HCT116 (cell line): ENCODE results near the gene DNM3.

Experiments used
- ATF3 ChIP-seq: IDR thresholded peaks from 2 replicates; pipeline ENCODE4 v1.6.1; 2012
- CEBPB ChIP-seq: IDR thresholded peaks from 2 replicates; pipeline ENCODE4 v1.6.1; 2012; ENCODE audit warnings: low read depth
- CTCF ChIP-seq, 3 experiments: fragments of 200-600 bp in 1 of 3; sonication (generic) in 1 of 3; IDR thresholded peaks in 2 of 3; conservative IDR thresholded peaks in 1 of 3; 2 replicates each; pipeline ENCODE4 v1.5.1; 2012 to 2017; ENCODE audit warnings: low read depth in 2 of 3, low read length in 2 of 3, antibody characterized with exemption in 1 of 3, borderline replicate concordance in 1 of 3, control low read depth in 1 of 3, mild to moderate bottlenecking in 1 of 3, mixed read lengths in 1 of 3, mixed run types in 1 of 3, moderate library complexity in 1 of 3; ENCODE audit not compliant: insufficient read depth in 1 of 3
- ELF1 ChIP-seq: IDR thresholded peaks from 2 replicates; pipeline ENCODE4 v1.6.1; 2012; ENCODE audit warnings: low read depth, borderline replicate concordance
- EZH2 ChIP-seq: fragments of 200-600 bp; sonication (generic); IDR thresholded peaks from 2 replicates; pipeline ENCODE4 v1.6.1; 2017; ENCODE audit warnings: antibody characterized with exemption, mixed run types
- EZH2phosphoT487 ChIP-seq: fragments of 200-600 bp; IDR thresholded peaks from 2 replicates; pipeline ENCODE4 v1.6.1; 2018; ENCODE audit warnings: antibody characterized with exemption, borderline replicate concordance
- MAX ChIP-seq: IDR thresholded peaks from 2 replicates; pipeline ENCODE4 v1.6.1; 2012
- POLR2A ChIP-seq: IDR thresholded peaks from 2 replicates; pipeline ENCODE4 v1.7.0; 2011; ENCODE audit warnings: borderline replicate concordance; ENCODE audit not compliant: insufficient read depth, insufficient read length; ENCODE audit errors: extremely low read depth
- POLR2AphosphoS5 ChIP-seq: IDR thresholded peaks from 2 replicates; pipeline ENCODE4 v1.6.1; 2011; ENCODE audit warnings: mild to moderate bottlenecking, low read depth, low read length, moderate library complexity
- REST ChIP-seq: IDR thresholded peaks from 2 replicates; pipeline ENCODE4 v1.6.1; 2012; ENCODE audit warnings: low read depth
- SIN3A ChIP-seq: IDR thresholded peaks from 2 replicates; pipeline ENCODE4 v1.6.1; 2012; ENCODE audit warnings: low read depth
- SP1 ChIP-seq: IDR thresholded peaks from 2 replicates; pipeline ENCODE4 v1.6.1; 2012; ENCODE audit warnings: low read depth
- TCF7L2 ChIP-seq: IDR thresholded peaks from 2 replicates; pipeline ENCODE4 v1.7.0; 2011; ENCODE audit warnings: borderline replicate concordance, inconsistent platforms; ENCODE audit not compliant: insufficient read depth, insufficient read length; ENCODE audit errors: extremely low read depth
- YY1 ChIP-seq: IDR thresholded peaks from 2 replicates; pipeline ENCODE4 v1.6.1; 2011; ENCODE audit warnings: low read length, low read depth, moderate library complexity, mild to moderate bottlenecking; ENCODE audit not compliant: insufficient replicate concordance; ENCODE audit errors: extremely low read depth

GRCh38 chr1:172286629-172287076, 445.4 kb downstream of the DNM3 start:
- TF ChIP-seq EZH2phosphoT487 (no peak), CTCF (IDR thresholded peaks at IDR 0.05 in 2 of 3, conservative IDR thresholded peaks at IDR 0.05 in 1 of 3; ENCODE audit: borderline replicate concordance in 1 of 3, insufficient read depth in 1 of 3, low read depth in 2 of 3, low read length in 2 of 3) (no peak), POLR2A (no peak), CEBPB (no peak), TCF7L2 (no peak), POLR2AphosphoS5 (no peak), REST (no peak), ATF3 (no peak), SIN3A (no peak), EZH2 (no peak), SP1 (no peak), YY1 (no peak), ELF1 (no peak), MAX (no peak)
